Neural cell (in vitro differentiated cells): Measurements from ENCODE around the gene ALDOA. TPM values are rescaled to one million over a fixed set of nuclear protein-coding genes. Genes with fewer than 3 reads are reported as not detected.

Source experiments
- H2AFZ ChIP-seq: fragments of 200-600, 300-800 bp; sonication (generic), shearing (Covaris generic); 2 replicates; pipeline ENCODE4 v1.6.0; 2014; ENCODE audit warnings: low read depth, mild to moderate bottlenecking, antibody characterized with exemption, low read length, moderate library complexity
- H3F3A ChIP-seq: fragments of 200-600 bp; shearing (Covaris generic); 2 replicates; pipeline ENCODE4 v1.6.1; 2016; ENCODE audit warnings: mild to moderate bottlenecking, moderate library complexity, mixed read lengths, antibody characterized with exemption, low read length; ENCODE audit not compliant: insufficient read depth, poor library complexity, severe bottlenecking
- H3K27ac ChIP-seq: fragments of 200-600, 300-800 bp; sonication (generic), shearing (Covaris generic); 2 replicates; pipeline ENCODE4 v1.5.1; 2014; ENCODE audit warnings: mild to moderate bottlenecking, low read length, moderate library complexity
- H3K27me3 ChIP-seq: fragments of 300-800, 200-600 bp; sonication (generic), shearing (Covaris generic); 2 replicates; pipeline ENCODE4 v1.6.0; 2014; ENCODE audit warnings: mild to moderate bottlenecking, low read depth, low read length, moderate library complexity; ENCODE audit not compliant: insufficient read depth
- H3K36me3 ChIP-seq: fragments of 300-800, 200-600 bp; sonication (generic), shearing (Covaris generic); 2 replicates; pipeline ENCODE4 v1.5.1; 2014; ENCODE audit warnings: mild to moderate bottlenecking, antibody characterized with exemption, low read length, moderate library complexity; ENCODE audit not compliant: insufficient read depth
- H3K4me2 ChIP-seq: fragments of 300-800, 200-600 bp; sonication (generic), shearing (Covaris generic); 2 replicates; pipeline ENCODE4 v1.6.0; 2014; ENCODE audit warnings: mild to moderate bottlenecking, low read length
- H3K4me3 ChIP-seq: fragments of 300-800, 200-600 bp; sonication (generic), shearing (Covaris generic); 2 replicates; pipeline ENCODE4 v1.5.1; 2014; ENCODE audit warnings: mild to moderate bottlenecking, low read length, moderate library complexity
- H3K79me2 ChIP-seq: fragments of 200-600 bp; shearing (Covaris generic); replicated peaks from 2 replicates; pipeline ENCODE4 v1.6.0; 2014; ENCODE audit warnings: mild to moderate bottlenecking, low read length, moderate library complexity; ENCODE audit not compliant: insufficient read depth
- H3K9ac ChIP-seq: fragments of 300-800, 200-600 bp; sonication (generic), shearing (Covaris generic); 2 replicates; pipeline ENCODE4 v1.6.1; 2016; ENCODE audit warnings: mild to moderate bottlenecking, low read length, mixed read lengths
- H3K9me2 ChIP-seq: fragments of 200-600 bp; shearing (Covaris generic); 2 replicates; pipeline ENCODE4 v1.6.1; 2016; ENCODE audit warnings: mild to moderate bottlenecking, low read length, mixed read lengths; ENCODE audit not compliant: insufficient read depth
- H3K9me3 ChIP-seq: fragments of 200-600, 300-800 bp; sonication (generic), shearing (Covaris generic); 2 replicates; pipeline ENCODE4 v1.6.1; 2016; ENCODE audit warnings: mild to moderate bottlenecking, mixed run types, low read length, moderate library complexity, mixed read lengths
- H4K20me1 ChIP-seq: fragments of 200-600 bp; shearing (Covaris generic); 2 replicates; pipeline ENCODE4 v1.6.1; 2016; ENCODE audit warnings: mild to moderate bottlenecking, mixed run types; ENCODE audit not compliant: insufficient read depth
- CTCF ChIP-seq: fragments of 450-650 bp; IDR thresholded peaks from 2 replicates; pipeline ENCODE4 v1.5.1; 2014; ENCODE audit warnings: antibody characterized with exemption, mild to moderate bottlenecking, moderate library complexity; ENCODE audit not compliant: poor library complexity, severe bottlenecking
- EP300 ChIP-seq: fragments of 450-650 bp; conservative IDR thresholded peaks from 2 replicates; pipeline ENCODE4 v1.6.1; 2014; ENCODE audit warnings: antibody characterized with exemption, mild to moderate bottlenecking, moderate library complexity; ENCODE audit not compliant: poor library complexity, severe bottlenecking
- EZH2 ChIP-seq: fragments of 200-600, 300-800 bp; shearing (Covaris generic), sonication (generic); IDR thresholded peaks from 2 replicates; pipeline ENCODE4 v1.6.1; 2014; ENCODE audit warnings: antibody characterized with exemption, low read length, borderline replicate concordance, mild to moderate bottlenecking; ENCODE audit not compliant: insufficient read depth, poor library complexity, severe bottlenecking
- MXI1 ChIP-seq: fragments of 450-650 bp; conservative IDR thresholded peaks from 2 replicates; pipeline ENCODE4 v1.6.1; 2014; ENCODE audit warnings: antibody characterized with exemption, mild to moderate bottlenecking; ENCODE audit not compliant: poor library complexity, severe bottlenecking
- POLR2AphosphoS5 ChIP-seq: IDR thresholded peaks from 2 replicates; pipeline ENCODE4 v1.6.1; 2012
- RAD21 ChIP-seq: fragments of 450-650 bp; conservative IDR thresholded peaks from 2 replicates; pipeline ENCODE4 v1.6.1; 2014; ENCODE audit warnings: antibody characterized with exemption, mild to moderate bottlenecking, moderate library complexity
- REST ChIP-seq: IDR thresholded peaks from 2 replicates; pipeline ENCODE4 v1.6.1; 2012; ENCODE audit warnings: borderline replicate concordance
- SMC3 ChIP-seq: fragments of 450-650 bp; conservative IDR thresholded peaks from 2 replicates; pipeline ENCODE4 v1.6.1; 2014; ENCODE audit warnings: antibody characterized with exemption, mild to moderate bottlenecking, moderate library complexity; ENCODE audit not compliant: poor library complexity
- TAF1 ChIP-seq: IDR thresholded peaks from 2 replicates; pipeline ENCODE4 v1.6.1; 2012; ENCODE audit warnings: low read depth
- polyA plus RNA-seq: library from polyadenylated mRNA; depleted of rRNA; stranded (reverse); fragments of >200 nt; gene quantifications from 2 replicates; pipeline ENCODE4 v1.2.3, GENCODE V29; 2014

The ALDOA gene
- polyA plus RNA-seq, 1 donor from 2014 or later: 59.3 TPM

GRCh38 chr16:30091474-30092372 lies 26.2 kb downstream of the ALDOA start, which contains the start of gene TBX6:
Gene TBX6 (minus strand): TSS chr16:30091924. CDS start chr16:30091193, 731 bp downstream.
- no peaks in the 10 kb centered on the region for H3F3A ChIP-seq
- TF ChIP-seq EP300 (peak; percentile 36), RAD21 (peak; percentile 80), EZH2 (no peak), SMC3 (peak; percentile 63), MXI1 (peak; percentile 29), REST (no peak), TAF1 (no peak), CTCF (peak; percentile 88), POLR2AphosphoS5 (peak; percentile 50)
- no peaks in the 10 kb centered on the region for H3K36me3 ChIP-seq
- no peak within 1 kb of the TSS for H3K4me2 ChIP-seq
- no peaks in the 10 kb centered on the region for H4K20me1 ChIP-seq
- H3K27me3 ChIP-seq: no peaks in the 10 kb centered on the region
- peak within 1 kb of the TSS; percentile 38 for H2AFZ ChIP-seq
- no peaks in the 10 kb centered on the region for H3K9me2 ChIP-seq
- H3K4me3 ChIP-seq: peak within 1 kb of the TSS; percentile 62
- H3K9me3 ChIP-seq: no peaks in the 10 kb centered on the region
- H3K79me2 ChIP-seq: peaks cover under 1% of the 10 kb centered on the region
- H3K27ac ChIP-seq: peak within 1 kb of the TSS; percentile 31
- peak within 1 kb of the TSS; percentile 48 for H3K9ac ChIP-seq

- Histone ChIP-seq H3K9me3 (no peaks in the 10 kb centered on the region), H3K79me2 (peaks cover 8% of the 10 kb centered on the region), H3K27me3 (no peaks in the 10 kb centered on the region), H3K9ac (peak overlapping the region; percentile 48), H3K9me2 (no peaks in the 10 kb centered on the region), H2AFZ (peak overlapping the region; percentile 12), H3K4me2 (no peak overlapping the region), H3K36me3 (no peaks in the 10 kb centered on the region), H3K4me3 (peak overlapping the region; percentile 62), H3F3A (no peaks in the 10 kb centered on the region), H3K27ac (peak overlapping the region; percentile 31), H4K20me1 (no peaks in the 10 kb centered on the region)
- no peak for TF ChIP-seq EP300
- TF ChIP-seq EZH2: no peak
- no peak for TF ChIP-seq CTCF
- TF ChIP-seq MXI1: no peak
Measured at GRCh38 chr16:30092373-30093010, 26.9 kb downstream of the ALDOA start.
